Kidney glomerular epithelial cell (primary cell): ENCODE data around the gene ESPL1.

Source experiments
- DNase-seq: peaks from one replicate; lab custom pipeline; 2025; lab: John Stamatoyannopoulos, UW

The ESPL1 gene

GRCh38 chr12:53336181-53336681 lies 68.1 kb downstream of the ESPL1 start, which contains the start of gene SP7:
TSS of gene SP7 (minus strand) at chr12:53336354. CDS start at chr12:53335646, 708 bp downstream.
- DNase-seq = no peak

- DNase-seq = no peak
Observed at GRCh38 chr12:53338017-53338416, 69.9 kb downstream of the ESPL1 start.

DNA sequence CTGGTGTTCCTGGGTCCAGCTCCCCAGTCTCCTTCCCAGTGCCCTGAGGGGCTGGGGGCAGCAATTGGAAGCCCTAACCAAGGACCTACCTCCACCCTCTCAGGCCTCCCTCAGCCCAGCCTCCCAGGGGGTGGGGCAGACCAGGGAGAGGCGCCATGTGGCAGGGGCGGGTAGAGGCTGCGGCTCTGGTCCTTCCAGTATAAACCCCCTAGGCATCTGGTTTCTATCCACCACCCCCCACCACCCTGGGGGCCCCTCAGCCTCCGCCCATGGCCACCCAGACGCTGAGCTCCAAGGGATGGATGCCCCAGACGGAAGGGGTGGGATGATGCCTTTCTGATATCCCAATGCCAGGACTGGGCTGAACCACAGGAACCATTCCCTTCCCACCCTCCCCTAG lies 70.8 kb downstream of the ESPL1 start:
- DNase-seq = no peak

GRCh38 chr12:53340398-53340797 lies 72.3 kb downstream of the ESPL1 start:
- no peak for DNase-seq
